GM18867 (cell line): ENCODE measurements around the gene PXDC1.
"Not testable (repeated sequence)": the region's sequence is repeated elsewhere in the genome, so short reads cannot be mapped to it uniquely, and the experiment has no call there.

ENCODE experiments used
- ATAC-seq: cut with Tn5 transposase; IDR thresholded peaks from one replicate; pipeline ENCODE4 v1.9.1; 2021; ENCODE audit warnings: mild to moderate bottlenecking, moderate library complexity; ENCODE audit not compliant: unreplicated experiment

Gene PXDC1

GRCh38 chr6:3737149-3737830 lies 14.2 kb downstream of the PXDC1 start:
- ATAC-seq, result no peak

- no peak for ATAC-seq
These were observed 16.4 kb downstream of the PXDC1 start for GRCh38 chr6:3735029-3735605.

DNA sequence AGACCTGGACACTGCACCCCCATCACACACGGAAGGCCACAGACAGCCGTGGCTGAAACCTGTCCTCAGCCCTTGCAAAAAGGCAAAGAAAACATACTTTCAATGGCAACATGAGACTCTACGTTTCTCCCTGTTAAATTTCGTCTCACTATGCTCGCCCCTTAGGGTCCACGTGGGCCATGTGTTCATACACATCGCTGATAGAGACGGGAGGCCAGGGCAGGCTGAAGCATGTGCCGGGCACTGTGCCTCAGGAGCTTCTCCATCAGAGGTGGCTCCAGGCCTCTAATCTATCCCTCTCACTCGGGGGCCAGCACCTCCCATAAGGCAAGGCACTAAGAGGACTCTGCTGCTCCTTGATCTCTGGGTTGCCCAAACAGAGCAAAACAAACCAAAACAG lies 17.5 kb downstream of the PXDC1 start:
- ATAC-seq, result no peak

DNA sequence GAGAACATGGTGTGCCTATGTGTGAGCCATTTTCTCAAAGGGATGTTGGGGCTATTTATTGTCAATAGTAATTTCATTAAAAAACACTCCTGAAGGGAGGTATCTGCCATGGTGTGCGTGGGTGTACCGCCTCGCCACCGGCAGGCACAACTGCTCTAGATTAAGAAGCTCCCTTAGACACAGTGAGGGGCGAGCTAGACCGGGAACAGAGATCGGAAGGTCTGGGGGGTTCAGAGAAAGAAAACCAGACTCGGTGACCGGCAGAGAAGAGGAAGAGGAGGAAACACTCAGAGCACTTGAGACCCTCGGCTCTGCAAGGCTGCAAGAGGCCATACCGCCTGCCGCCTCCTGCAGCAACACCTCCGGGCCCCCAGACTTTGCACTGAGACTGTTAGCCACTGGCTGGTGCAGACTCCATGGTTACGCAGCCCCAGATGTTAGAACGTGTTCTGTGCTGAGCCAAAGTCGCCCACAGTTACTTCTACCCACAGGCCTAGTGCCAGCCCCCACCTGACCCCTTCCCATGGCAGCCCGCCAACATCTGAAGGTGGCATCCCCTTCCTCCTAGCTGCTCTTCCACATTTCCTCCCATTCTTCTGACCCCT lies 18.1 kb downstream of the PXDC1 start:
- no peak for ATAC-seq

DNA sequence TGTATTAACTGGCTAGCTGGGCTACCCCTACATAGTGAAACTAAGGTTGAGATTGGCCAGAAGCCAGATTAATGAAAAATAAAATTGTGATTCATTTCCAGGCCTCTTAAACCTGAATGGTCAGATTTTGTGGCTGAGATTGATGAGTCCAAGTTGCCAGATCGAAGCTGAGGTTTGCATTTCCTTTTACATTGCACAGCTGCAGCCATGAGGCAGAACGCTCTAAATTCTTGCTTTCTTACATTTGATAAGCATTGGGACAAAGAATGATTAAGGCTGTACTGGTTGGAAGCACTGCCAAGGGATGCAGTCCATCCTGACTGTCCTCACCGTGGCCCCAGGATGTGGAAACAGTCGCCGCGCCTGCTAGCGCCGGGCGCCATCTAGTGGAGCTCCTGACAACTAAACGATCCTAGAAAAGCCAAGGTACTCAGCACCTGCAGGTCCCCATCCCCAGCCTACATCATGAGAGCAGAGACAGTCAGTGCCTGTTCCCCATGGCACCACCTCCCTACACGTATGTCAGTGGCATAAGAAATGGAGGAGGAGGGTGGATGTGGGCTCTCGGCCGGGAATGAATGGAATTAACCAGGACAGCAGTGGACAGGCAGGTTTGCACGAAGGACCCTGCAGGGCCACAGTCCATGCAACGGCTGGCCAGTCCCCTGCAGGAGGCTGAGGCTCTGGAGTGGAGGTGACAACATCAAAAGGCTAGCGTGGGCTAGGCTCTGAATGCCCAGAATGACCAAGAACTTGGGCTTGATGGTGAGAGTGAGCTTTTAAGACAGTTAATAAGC lies 19.0 kb downstream of the PXDC1 start:
- ATAC-seq, result no peak

DNA sequence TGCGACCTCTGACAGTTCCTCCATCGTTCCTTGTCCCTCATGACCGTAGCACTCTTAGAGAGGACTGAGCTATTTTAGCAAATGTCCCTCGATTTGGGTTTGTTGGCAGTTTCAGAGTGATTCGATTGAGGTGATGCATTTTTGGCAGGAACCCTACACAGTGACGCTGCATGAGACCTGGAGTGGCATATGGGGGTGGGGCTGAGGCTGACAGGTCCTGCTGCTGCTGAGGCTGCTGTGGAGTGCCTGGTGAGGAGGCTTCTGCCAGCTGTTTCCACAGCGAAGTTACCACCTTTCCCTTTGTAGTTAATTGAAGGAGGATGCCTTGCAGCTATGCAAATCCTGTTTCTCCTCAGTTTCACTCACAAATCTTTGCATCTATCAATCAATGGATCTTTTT lies 19.8 kb downstream of the PXDC1 start:
- no peak for ATAC-seq

DNA sequence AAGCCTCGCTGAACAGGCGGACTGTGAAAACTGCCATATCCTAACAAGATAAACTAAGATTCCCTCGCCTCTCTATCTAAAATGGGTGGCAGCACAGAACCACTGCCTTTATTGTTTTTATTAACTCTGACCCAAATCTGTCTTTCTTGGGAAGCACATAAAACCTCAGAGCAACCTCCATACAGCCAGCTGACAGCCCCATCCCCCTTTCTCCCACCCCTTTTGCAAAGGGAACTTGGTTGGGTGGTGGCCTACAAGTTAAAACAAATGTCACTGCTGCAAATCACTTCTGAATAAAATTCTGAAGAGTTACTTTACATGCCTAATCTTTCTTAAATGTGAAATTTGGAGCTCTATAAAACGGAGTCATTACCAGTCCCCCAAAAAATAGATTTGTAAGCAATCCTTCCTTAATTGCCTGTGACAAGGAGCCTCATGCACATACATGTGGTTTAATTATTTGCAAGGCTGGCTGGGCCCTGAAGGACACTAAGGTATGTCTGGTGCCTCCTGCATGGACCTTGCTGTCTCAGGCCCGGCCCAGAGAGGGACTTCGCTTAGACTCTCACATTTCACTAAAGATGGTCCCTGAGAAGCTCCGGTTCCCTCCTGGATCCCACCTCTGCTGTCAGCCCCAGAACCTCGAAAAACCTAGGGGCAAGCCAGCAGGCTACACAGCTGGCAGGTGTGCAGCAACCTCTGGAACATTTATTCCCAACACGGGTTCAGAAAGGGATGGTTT lies 21.7 kb downstream of the PXDC1 start:
- no peak for ATAC-seq

GRCh38 chr6:3727593-3728108 lies 23.9 kb downstream of the PXDC1 start:
- no peak for ATAC-seq

- ATAC-seq, result no peak
These were observed 24.5 kb downstream of the PXDC1 start for GRCh38 chr6:3727036-3727435.

GRCh38 chr6:3726421-3726820 lies 25.1 kb downstream of the PXDC1 start:
- ATAC-seq, result no peak

- ATAC-seq, result no peak
These were observed 26.1 kb downstream of the PXDC1 start for GRCh38 chr6:3725145-3726047.

- no peak for ATAC-seq
These were observed 26.9 kb downstream of the PXDC1 start for GRCh38 chr6:3724451-3725144.

GRCh38 chr6:3723966-3724365 lies 27.5 kb downstream of the PXDC1 start:
- ATAC-seq, result no peak

DNA sequence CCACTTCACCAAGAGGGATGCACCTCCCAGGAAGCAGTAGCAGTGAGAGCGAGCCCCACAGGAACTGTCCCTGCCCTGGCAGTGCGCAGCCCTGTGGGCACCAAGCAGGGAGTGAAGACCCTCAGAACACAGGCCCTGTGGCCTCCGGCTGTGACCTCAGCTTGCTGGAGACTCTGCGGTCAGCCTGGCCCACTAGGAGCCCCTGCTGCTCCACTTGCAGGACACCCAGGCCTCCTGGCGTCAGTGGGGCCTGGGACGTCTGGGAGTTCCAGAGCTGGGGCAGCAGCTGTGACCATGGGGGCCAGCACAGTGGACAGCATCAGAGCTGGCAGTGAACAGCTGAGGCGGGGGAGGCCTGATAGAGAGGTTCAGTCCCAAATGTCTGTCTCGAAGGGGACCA lies 28.3 kb downstream of the PXDC1 start:
- ATAC-seq, result no peak

GRCh38 chr6:3722785-3723184 lies 28.7 kb downstream of the PXDC1 start:
- no peak for ATAC-seq

DNA sequence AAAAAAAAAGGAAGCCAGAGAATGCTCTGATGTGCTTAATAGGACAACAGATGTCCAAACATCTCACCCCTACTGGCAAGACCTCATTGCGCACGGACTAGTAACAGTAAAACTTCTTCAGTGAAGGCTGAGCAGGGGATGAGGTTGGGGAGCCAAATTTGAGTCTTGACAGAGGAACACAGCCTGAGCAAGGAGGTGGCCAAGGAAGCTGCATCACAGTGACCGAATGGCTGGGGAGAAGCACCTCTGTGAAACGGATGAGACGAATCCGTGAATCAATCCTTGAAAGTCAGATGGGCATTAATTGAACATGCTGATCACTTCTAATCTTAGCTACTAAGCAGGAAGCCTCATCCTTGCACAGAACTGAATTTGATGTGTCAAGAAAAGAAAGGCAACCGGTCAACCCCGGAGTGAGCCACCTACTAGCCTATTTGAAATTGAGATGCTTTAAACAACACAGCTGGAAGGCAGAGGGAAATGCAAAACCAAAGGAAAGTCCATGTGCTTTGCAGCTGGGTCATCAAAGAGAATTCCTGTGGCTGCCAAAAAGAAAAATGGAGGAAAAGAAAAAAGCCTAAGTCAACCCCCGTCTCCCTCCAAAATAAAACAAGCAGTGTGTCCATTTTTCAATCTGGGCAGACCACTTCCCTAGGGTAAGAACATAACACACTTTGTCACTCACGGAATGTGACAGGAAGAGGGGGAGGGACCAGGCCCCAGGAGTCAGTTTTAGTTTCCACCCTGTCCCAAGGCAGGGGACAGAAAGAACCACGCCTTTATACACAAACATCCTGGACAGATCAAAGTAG lies 29.5 kb downstream of the PXDC1 start:
- no peak for ATAC-seq

DNA sequence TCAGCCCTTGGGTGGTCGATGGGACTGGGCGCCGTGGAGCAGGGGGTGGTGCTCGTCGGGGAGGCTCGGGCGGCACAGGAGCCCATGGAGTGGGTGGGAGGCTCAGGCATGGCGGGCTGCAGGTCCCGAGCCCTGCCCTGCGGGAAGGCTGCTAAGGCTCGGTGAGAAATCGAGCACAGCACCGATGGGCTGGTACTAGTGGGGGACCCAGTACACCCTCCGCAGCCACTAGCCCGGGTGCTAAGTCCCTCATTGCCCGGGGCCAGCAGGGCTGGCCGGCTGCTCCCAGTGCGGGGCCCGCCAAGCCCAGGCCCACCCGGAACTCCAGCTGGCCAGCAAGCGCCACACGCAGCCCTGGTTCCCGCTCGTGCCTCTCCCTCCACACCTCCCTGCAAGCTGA lies 30.7 kb downstream of the PXDC1 start:
- not testable (repeated sequence) for ATAC-seq
